CD8-positive, alpha-beta memory T cell (primary cell): ENCODE measurements around the gene NEUROD6. TPM values are rescaled to one million over a fixed set of nuclear protein-coding genes. Genes with fewer than 3 reads are reported as not detected.

Experiments used
- CTCF ChIA-PET: fragments of 350-600 bp; sonication (Branson Sonifier 250); formaldehyde crosslinking; loops from one replicate; lab custom pipeline; 2021; ENCODE audit warnings: antibody characterized with exemption; lab: Charles Lee
- POLR2A ChIA-PET: fragments of 350-600 bp; sonication (Branson Sonifier 250); formaldehyde crosslinking; loops from one replicate; lab custom pipeline; 2021; ENCODE audit warnings: antibody characterized with exemption; lab: Charles Lee
- DNase-seq, 5 donors: peaks; one replicate each; pipeline versions ENCODE4 v3.0.0 to v3.0.0-alpha.2; 2020 to 2022; ENCODE audit warnings: mixed read lengths in 1 of 5
- H3K27ac ChIP-seq: one replicate; pipeline ENCODE4 v1.7.0; 2013; ENCODE audit warnings: low read depth, mild to moderate bottlenecking, low read length, moderate library complexity
- H3K27me3 ChIP-seq: 2 replicates; pipeline ENCODE4 v1.7.0; 2013; ENCODE audit warnings: low read length, mild to moderate bottlenecking; ENCODE audit not compliant: insufficient read depth, poor library complexity, severe bottlenecking
- H3K36me3 ChIP-seq: 2 replicates; pipeline ENCODE4 v1.7.0; 2013; ENCODE audit warnings: mild to moderate bottlenecking, low read length, moderate library complexity; ENCODE audit not compliant: insufficient read depth
- H3K4me1 ChIP-seq: 2 replicates; pipeline ENCODE4 v1.7.0; 2013; ENCODE audit warnings: mild to moderate bottlenecking, low read length, moderate library complexity; ENCODE audit not compliant: insufficient read depth
- H3K4me3 ChIP-seq: 2 replicates; pipeline ENCODE4 v1.7.0; 2013; ENCODE audit warnings: mild to moderate bottlenecking, low read length
- H3K9me3 ChIP-seq: 2 replicates; pipeline ENCODE4 v1.7.0; 2013; ENCODE audit warnings: mild to moderate bottlenecking, low read length
- H3K27ac Mint-ChIP-seq, 8 donors: one replicate each; pipeline ENCODE4 v1.8.0; 2020 to 2021; ENCODE audit warnings: mixed read lengths in 8 of 8, mild to moderate bottlenecking in 6 of 8, inconsistent platforms in 3 of 8, moderate library complexity in 3 of 8
- H3K27me3 Mint-ChIP-seq, 2 donors: one replicate each; pipeline ENCODE4 v1.8.0; 2020 to 2021; ENCODE audit warnings: mixed read lengths in 2 of 2, mild to moderate bottlenecking in 1 of 2, moderate library complexity in 1 of 2
- H3K36me3 Mint-ChIP-seq, 3 donors: one replicate each; pipeline ENCODE4 v1.8.0; 2020 to 2021; ENCODE audit warnings: mixed read lengths in 3 of 3, inconsistent platforms in 1 of 3, mild to moderate bottlenecking in 1 of 3
- H3K4me1 Mint-ChIP-seq, 3 donors: one replicate each; pipeline ENCODE4 v1.8.0; 2020 to 2021; ENCODE audit warnings: mixed read lengths in 3 of 3, inconsistent platforms in 1 of 3, mild to moderate bottlenecking in 1 of 3
- H3K4me3 Mint-ChIP-seq, 7 donors: one replicate each; pipeline ENCODE4 v1.8.0; 2020 to 2021; ENCODE audit warnings: mixed read lengths in 7 of 7, mild to moderate bottlenecking in 6 of 7, moderate library complexity in 4 of 7, inconsistent platforms in 2 of 7
- H3K9me3 Mint-ChIP-seq, 5 donors: one replicate each; pipeline ENCODE4 v1.8.0; 2020 to 2022; ENCODE audit warnings: mixed read lengths in 5 of 5, mild to moderate bottlenecking in 3 of 5, moderate library complexity in 2 of 5, inconsistent platforms in 1 of 5
- polyA plus RNA-seq: library from polyadenylated mRNA; unstranded; fragments of 300-500 nt; fragmentation: Illumina TruSeq; gene quantifications from one replicate; pipeline ENCODE4 v1.2.3, GENCODE V29; 2021
- total RNA-seq, 2 experiments: library from RNA; stranded (reverse); gene quantifications; one replicate each; pipeline ENCODE4 v1.2.3, GENCODE V29; 2021

NEUROD6 gene
- total and polyA plus RNA-seq, 3 experiments from 2014 or later, result not detected

DNA sequence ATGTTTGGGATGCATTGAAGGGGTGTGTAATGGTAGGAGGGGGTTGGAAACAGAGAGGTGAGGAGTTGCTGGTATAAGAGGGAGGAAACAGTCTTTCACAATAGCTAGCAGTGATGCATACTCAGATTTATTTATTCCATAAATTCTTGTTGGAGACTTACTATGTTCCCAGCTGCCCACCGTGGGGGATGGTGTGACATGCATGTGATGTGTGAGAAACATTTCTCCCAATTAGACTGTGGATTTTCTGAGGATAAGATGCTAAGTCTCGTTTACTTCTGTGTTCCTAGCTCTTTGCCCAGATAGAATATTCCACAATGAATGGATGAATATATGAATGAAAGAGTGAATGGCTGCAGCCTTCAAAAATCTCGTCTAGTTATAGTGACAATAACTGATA, 23.0 kb upstream of the NEUROD6 start:
- Mint-ChIP-seq H3K4me1 (no peaks in the 10 kb centered on the region), H3K27ac (no peak overlapping the region), H3K4me3 (no peak overlapping the region), H3K36me3 (no peaks in the 10 kb centered on the region), H3K9me3 (peaks cover 0 to 12% (median 4%) of the 10 kb centered on the region in 5 donors), H3K27me3 (peaks cover 0 to 3% of the 10 kb centered on the region in 2 donors)
- no peaks in the 10 kb centered on the region for H3K9me3 ChIP-seq
- H3K4me1 ChIP-seq, result no peaks in the 10 kb centered on the region
- no peak overlapping the region for H3K4me3 ChIP-seq
- no peaks in the 10 kb centered on the region for H3K27me3 ChIP-seq
- DNase-seq, result no peak
- POLR2A ChIA-PET, result no interaction called here
- CTCF ChIA-PET, result no interaction called here
- H3K36me3 ChIP-seq, result no peaks in the 10 kb centered on the region
- no peak overlapping the region for H3K27ac ChIP-seq

DNA sequence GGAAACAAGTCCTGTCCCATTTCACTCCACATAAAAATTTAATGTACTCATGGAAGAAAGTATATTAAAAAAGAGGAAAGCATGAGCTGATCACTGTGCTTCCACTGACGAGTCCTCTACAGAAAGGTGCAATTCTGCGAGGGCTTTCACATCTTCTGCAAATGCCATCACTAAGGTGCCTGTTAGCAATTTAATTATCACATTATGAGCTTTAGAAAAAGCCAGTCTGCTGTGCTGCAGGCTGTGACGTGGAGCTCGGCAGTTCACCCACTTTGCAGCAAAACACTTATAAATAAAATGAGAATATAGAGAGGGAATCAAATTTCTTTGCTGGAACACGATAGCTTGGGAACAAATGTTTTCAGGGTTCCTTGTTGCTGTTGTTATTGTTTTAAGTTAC, 22.5 kb upstream of the NEUROD6 start:
- no peaks in the 10 kb centered on the region for H3K36me3 Mint-ChIP-seq
- no peaks in the 10 kb centered on the region for H3K4me1 Mint-ChIP-seq
- H3K9me3 ChIP-seq, result no peaks in the 10 kb centered on the region
- no peak overlapping the region for H3K27ac Mint-ChIP-seq
- H3K4me1 ChIP-seq, result no peaks in the 10 kb centered on the region
- no peaks in the 10 kb centered on the region for H3K27me3 ChIP-seq
- H3K4me3 Mint-ChIP-seq, result peak overlapping the region in 1 of 7 donors; percentile 23
- H3K9me3 Mint-ChIP-seq, result peaks cover 0 to 12% (median 4%) of the 10 kb centered on the region in 5 donors
- ChIA-PET POLR2A (no interaction called here), CTCF (no interaction called here)
- H3K36me3 ChIP-seq, result no peaks in the 10 kb centered on the region
- no peak for DNase-seq
- H3K27me3 Mint-ChIP-seq, result peaks cover 0 to 3% of the 10 kb centered on the region in 2 donors
- H3K4me3 ChIP-seq, result no peak overlapping the region
- H3K27ac ChIP-seq, result no peak overlapping the region

DNA sequence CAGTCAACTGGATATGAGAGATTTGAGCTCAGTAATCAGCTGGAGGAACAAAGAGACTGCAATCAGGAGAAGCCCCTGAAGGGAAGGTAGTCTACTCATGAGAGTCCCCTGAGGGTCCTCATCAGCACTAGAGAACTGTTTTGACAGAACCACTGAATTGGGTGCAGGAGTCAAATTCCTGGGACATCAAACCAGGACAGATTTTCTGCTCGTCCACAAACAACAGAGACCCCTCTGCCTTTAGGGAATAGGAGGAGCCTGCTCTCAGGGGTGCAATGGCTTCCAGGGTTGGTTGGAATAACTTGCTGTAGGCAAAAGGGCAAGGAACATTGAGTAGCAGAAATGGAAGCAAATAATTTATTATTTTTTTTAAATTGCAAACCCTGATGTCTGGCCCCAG, 21.9 kb upstream of the NEUROD6 start:
- Mint-ChIP-seq H3K4me1 (no peaks in the 10 kb centered on the region), H3K27ac (no peak overlapping the region), H3K27me3 (peaks cover 0 to 3% of the 10 kb centered on the region in 2 donors), H3K9me3 (peaks cover 2 to 15% (median 4%) of the 10 kb centered on the region in 5 donors), H3K4me3 (no peak overlapping the region), H3K36me3 (no peaks in the 10 kb centered on the region)
- DNase-seq, result no peak
- no peaks in the 10 kb centered on the region for H3K36me3 ChIP-seq
- no peak overlapping the region for H3K4me3 ChIP-seq
- ChIA-PET POLR2A (no interaction called here), CTCF (no interaction called here)
- no peak overlapping the region for H3K27ac ChIP-seq
- H3K4me1 ChIP-seq, result no peaks in the 10 kb centered on the region
- no peaks in the 10 kb centered on the region for H3K27me3 ChIP-seq
- H3K9me3 ChIP-seq, result no peaks in the 10 kb centered on the region

DNA sequence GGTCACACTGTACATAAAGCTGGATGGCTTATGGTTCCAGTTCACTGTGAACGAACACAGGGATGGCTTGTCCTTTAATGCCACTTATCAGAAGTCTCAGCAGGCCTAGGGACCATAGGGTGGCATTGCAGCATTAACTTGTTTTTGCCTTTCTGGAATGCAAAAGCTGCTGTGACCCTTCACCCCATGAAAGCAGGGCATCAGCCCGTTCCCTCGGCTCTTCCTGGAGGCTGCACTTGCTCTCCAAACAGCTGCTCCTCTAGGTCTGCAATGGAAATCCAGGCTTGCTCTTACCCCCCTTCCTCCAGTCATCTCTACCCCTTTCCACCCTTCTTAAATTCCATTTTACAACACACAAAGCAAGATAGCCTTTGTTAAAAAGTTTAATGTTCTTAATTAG, 17.9 kb upstream of the NEUROD6 start:
- POLR2A ChIA-PET, result no interaction called here
- CTCF ChIA-PET, result no interaction called here
- Histone ChIP-seq H3K4me1 (no peaks in the 10 kb centered on the region), H3K36me3 (no peaks in the 10 kb centered on the region), H3K4me3 (no peak overlapping the region), H3K27ac (no peak overlapping the region), H3K27me3 (no peaks in the 10 kb centered on the region), H3K9me3 (no peaks in the 10 kb centered on the region)
- Mint-ChIP-seq H3K9me3 (peaks cover 0 to 16% (median 2%) of the 10 kb centered on the region in 5 donors), H3K4me3 (no peak overlapping the region), H3K27ac (no peak overlapping the region), H3K36me3 (no peaks in the 10 kb centered on the region), H3K27me3 (no peaks in the 10 kb centered on the region), H3K4me1 (no peaks in the 10 kb centered on the region)
- no peak for DNase-seq

DNA sequence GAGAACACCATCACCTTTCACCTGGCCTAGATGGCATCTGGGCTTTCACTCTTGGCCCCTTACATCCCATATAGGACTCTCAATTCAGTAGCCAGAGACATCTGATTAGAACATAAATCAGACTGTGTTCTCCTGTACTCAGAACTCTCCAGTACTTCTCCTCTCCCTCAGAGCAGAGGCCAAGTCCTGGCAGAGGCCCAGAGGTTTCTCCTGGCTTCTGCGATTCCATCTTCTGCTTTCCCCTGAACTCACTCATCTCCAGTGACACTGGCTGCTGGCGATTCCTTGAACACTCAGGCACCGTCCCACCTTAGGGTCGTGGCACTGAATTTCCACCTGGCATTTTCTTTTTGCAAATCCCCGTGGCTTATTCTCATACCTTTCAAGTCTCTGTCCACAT, 4.9 kb upstream of the NEUROD6 start:
- ChIA-PET CTCF (no interaction called here), POLR2A (no interaction called here)
- Mint-ChIP-seq H3K27ac (no peak overlapping the region), H3K36me3 (no peaks in the 10 kb centered on the region), H3K9me3 (peaks cover 0 to 3% (median 0%) of the 10 kb centered on the region in 5 donors), H3K27me3 (no peaks in the 10 kb centered on the region), H3K4me1 (no peaks in the 10 kb centered on the region), H3K4me3 (no peak overlapping the region)
- Histone ChIP-seq H3K27ac (no peak overlapping the region), H3K36me3 (no peaks in the 10 kb centered on the region), H3K4me3 (no peak overlapping the region), H3K4me1 (no peaks in the 10 kb centered on the region), H3K27me3 (no peaks in the 10 kb centered on the region), H3K9me3 (no peaks in the 10 kb centered on the region)
- no peak for DNase-seq

DNA sequence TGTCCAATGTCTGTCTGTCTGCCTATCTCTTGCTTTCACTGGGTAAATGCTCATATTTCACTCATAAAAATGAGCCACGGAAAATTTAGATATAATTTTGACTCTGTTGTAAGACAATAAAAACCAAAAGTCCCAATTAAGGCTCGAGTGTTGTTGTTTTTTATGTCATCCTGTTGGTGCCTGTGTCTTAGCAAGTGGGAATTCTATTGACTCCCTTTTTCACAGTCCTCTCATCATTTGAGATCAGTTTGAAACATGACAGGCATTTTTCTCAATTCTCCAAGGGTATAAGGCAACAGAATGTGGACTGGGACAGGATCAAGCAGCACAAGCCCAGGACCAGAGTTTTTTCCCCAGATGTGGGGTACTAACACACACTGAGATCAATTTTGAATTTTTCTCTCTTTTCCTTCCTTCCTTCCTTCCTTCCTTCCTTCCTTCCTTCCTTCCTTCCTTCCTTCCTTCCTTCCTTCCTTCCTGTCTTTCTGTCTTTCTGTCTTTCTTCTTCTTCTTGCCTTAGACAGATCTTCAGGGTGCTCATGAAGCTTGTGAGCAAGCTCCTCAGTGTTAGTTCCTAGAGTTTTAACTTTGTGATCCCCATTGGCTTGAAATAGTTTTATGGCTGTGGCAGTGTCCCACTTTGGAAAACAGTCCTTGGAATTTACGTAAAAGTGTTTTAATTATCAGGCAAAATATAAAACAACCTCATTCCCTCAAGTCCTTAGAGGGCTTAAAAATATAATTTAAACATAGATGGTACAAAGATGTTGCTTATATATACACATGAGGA, 3.2 kb upstream of the NEUROD6 start:
- H3K27ac ChIP-seq, result no peak overlapping the region
- no peaks in the 10 kb centered on the region for H3K36me3 ChIP-seq
- Mint-ChIP-seq H3K27ac (no peak overlapping the region), H3K9me3 (peaks cover 0 to 4% (median 0%) of the 10 kb centered on the region in 5 donors), H3K4me1 (no peaks in the 10 kb centered on the region), H3K27me3 (no peaks in the 10 kb centered on the region), H3K36me3 (no peaks in the 10 kb centered on the region), H3K4me3 (no peak overlapping the region)
- ChIA-PET POLR2A (no interaction called here), CTCF (no interaction called here)
- no peaks in the 10 kb centered on the region for H3K9me3 ChIP-seq
- no peak for DNase-seq
- no peaks in the 10 kb centered on the region for H3K27me3 ChIP-seq
- H3K4me1 ChIP-seq, result no peaks in the 10 kb centered on the region
- H3K4me3 ChIP-seq, result no peak overlapping the region

DNA sequence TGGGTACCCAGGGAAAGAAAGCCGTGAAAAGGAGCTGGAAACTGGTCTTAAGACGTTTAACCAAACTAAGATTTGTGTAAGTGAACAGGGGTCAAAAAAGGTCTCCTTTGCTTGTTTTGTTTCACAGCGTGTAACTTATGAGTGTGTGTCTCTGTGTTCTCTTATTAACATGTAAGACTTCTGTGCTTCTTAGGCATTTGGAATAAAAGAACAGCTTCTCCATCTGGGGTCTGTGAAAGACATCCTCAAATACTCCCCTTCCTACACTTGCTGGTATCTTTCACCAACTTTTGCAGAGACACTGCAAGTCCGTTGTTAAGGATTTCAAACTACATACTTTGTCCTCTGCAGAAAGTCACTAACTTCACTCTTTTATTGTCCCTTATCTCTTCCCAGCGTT, 615 bp upstream of the NEUROD6 start:
- Mint-ChIP-seq H3K27me3 (peaks cover 0 to 2% of the 10 kb centered on the region in 2 donors), H3K27ac (no peak overlapping the region), H3K9me3 (peaks cover 0 to 8% (median 0%) of the 10 kb centered on the region in 5 donors), H3K36me3 (no peaks in the 10 kb centered on the region), H3K4me1 (no peaks in the 10 kb centered on the region), H3K4me3 (no peak overlapping the region)
- POLR2A ChIA-PET, result no interaction called here
- no peak overlapping the region for H3K27ac ChIP-seq
- H3K9me3 ChIP-seq, result no peaks in the 10 kb centered on the region
- no peak overlapping the region for H3K4me3 ChIP-seq
- CTCF ChIA-PET, result no interaction called here
- no peaks in the 10 kb centered on the region for H3K36me3 ChIP-seq
- H3K27me3 ChIP-seq, result no peaks in the 10 kb centered on the region
- DNase-seq, result no peak
- H3K4me1 ChIP-seq, result no peaks in the 10 kb centered on the region

DNA sequence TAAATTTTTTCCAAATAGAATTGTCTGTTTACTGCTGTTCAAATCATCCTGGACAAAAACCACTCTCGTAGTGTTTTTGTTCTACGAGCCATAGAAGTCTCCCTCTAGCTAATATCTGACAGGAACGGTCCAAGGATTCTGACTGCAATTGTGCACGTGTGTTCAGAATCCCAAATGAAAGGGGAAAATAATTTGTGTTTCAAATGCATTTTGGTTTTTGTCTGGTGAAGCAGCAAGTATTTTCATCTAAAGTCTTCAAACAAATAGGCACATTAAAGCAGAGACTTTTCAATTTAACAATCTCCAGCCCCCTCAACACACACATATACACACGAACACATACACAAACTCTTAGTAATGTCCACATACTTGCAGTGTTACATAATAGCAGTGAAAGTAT, 475 bp downstream of the NEUROD6 start:
- Histone ChIP-seq H3K9me3 (no peaks in the 10 kb centered on the region), H3K36me3 (no peaks in the 10 kb centered on the region), H3K4me1 (no peaks in the 10 kb centered on the region), H3K27me3 (no peaks in the 10 kb centered on the region), H3K4me3 (no peak overlapping the region), H3K27ac (no peak overlapping the region)
- DNase-seq, result no peak
- Mint-ChIP-seq H3K4me1 (no peaks in the 10 kb centered on the region), H3K9me3 (peaks cover 0 to 5% (median 2%) of the 10 kb centered on the region in 5 donors), H3K36me3 (no peaks in the 10 kb centered on the region), H3K27me3 (peaks cover 6 to 7% of the 10 kb centered on the region in 2 donors), H3K4me3 (no peak overlapping the region), H3K27ac (no peak overlapping the region)
- POLR2A ChIA-PET, result no interaction called here
- CTCF ChIA-PET, result no interaction called here
